ENCODE results near the gene PRDM16. TPM values are rescaled to one million over a fixed set of nuclear protein-coding genes. Genes with fewer than 3 reads are reported as not detected.

Gene PRDM16
- total RNA-seq, 1 donor, result 6.5 TPM

DNA sequence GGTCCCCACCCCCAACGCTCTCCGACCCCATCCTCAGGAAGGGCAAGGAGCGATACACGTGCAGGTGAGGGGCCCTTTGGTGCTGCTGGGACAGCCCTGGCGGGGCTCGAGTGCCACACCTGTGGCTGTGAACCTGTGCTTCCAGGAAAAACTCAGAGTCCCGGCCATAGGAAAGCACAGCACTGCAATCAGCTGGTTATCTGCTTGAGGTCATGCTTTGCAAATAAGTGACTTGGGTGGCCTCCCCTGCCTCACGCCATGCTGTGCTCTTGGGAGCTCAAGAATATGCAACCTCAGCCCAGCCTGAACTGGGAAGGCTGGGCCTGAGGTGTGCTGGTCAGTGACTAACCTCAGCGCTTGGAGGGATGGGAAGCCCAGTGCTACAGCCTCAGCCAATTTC lies 348.9 kb downstream of the PRDM16 start:
- H4K20me1 ChIP-seq (ENCODE audit: insufficient read depth, low read length), result no peaks in the 10 kb centered on the region
- H3K4me2 ChIP-seq (ENCODE audit: insufficient read depth, low read length), result no peak overlapping the region
- DNase-seq (ENCODE audit: insufficient read length, low spot score, missing footprints), result no peak
- H3K4me1 ChIP-seq (ENCODE audit: insufficient read depth, low read length), result peaks cover 7% of the 10 kb centered on the region
- peaks cover 3% of the 10 kb centered on the region for H3K9me3 ChIP-seq (ENCODE audit: low read depth, low read length)
- H3K36me3 ChIP-seq (ENCODE audit: insufficient read depth, low read length), result no peaks in the 10 kb centered on the region
- no peak overlapping the region for H3K4me3 ChIP-seq (ENCODE audit: insufficient read depth, low read length)
- no peak overlapping the region for H2AFZ ChIP-seq (ENCODE audit: low read length)
- H3K27me3 ChIP-seq (ENCODE audit: insufficient read depth, low read length), result no peaks in the 10 kb centered on the region
- no peaks in the 10 kb centered on the region for H3K79me2 ChIP-seq (ENCODE audit: insufficient read depth, low read length)
- H3K27ac ChIP-seq (ENCODE audit: low read depth, low read length), result no peak overlapping the region
- TF ChIP-seq, protein P1, sequence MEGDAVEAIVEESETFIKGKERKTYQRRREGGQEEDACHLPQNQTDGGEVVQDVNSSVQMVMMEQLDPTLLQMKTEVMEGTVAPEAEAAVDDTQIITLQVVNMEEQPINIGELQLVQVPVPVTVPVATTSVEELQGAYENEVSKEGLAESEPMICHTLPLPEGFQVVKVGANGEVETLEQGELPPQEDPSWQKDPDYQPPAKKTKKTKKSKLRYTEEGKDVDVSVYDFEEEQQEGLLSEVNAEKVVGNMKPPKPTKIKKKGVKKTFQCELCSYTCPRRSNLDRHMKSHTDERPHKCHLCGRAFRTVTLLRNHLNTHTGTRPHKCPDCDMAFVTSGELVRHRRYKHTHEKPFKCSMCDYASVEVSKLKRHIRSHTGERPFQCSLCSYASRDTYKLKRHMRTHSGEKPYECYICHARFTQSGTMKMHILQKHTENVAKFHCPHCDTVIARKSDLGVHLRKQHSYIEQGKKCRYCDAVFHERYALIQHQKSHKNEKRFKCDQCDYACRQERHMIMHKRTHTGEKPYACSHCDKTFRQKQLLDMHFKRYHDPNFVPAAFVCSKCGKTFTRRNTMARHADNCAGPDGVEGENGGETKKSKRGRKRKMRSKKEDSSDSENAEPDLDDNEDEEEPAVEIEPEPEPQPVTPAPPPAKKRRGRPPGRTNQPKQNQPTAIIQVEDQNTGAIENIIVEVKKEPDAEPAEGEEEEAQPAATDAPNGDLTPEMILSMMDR (IDR thresholded peaks at IDR 0.05; ENCODE audit: extremely low read depth, low read depth, low read length), result no peak

GRCh38 chr1:3418600-3418999 lies 349.6 kb downstream of the PRDM16 start:
- Histone ChIP-seq H3K36me3 (ENCODE audit: insufficient read depth, low read length) (no peaks in the 10 kb centered on the region), H3K4me1 (ENCODE audit: insufficient read depth, low read length) (peaks cover 7% of the 10 kb centered on the region), H3K4me2 (ENCODE audit: insufficient read depth, low read length) (no peak overlapping the region), H3K27me3 (ENCODE audit: insufficient read depth, low read length) (no peaks in the 10 kb centered on the region), H3K4me3 (ENCODE audit: insufficient read depth, low read length) (no peak overlapping the region), H3K79me2 (ENCODE audit: insufficient read depth, low read length) (no peaks in the 10 kb centered on the region), H3K9me3 (ENCODE audit: low read depth, low read length) (peaks cover 3% of the 10 kb centered on the region), H4K20me1 (ENCODE audit: insufficient read depth, low read length) (no peaks in the 10 kb centered on the region), H3K27ac (ENCODE audit: low read depth, low read length) (no peak overlapping the region), H2AFZ (ENCODE audit: low read length) (no peak overlapping the region)
- TF ChIP-seq, protein P1 (IDR thresholded peaks at IDR 0.05; ENCODE audit: extremely low read depth, low read depth, low read length), result no peak
- no peak for DNase-seq (ENCODE audit: insufficient read length, low spot score, missing footprints)

- Histone ChIP-seq H3K27ac (ENCODE audit: low read depth, low read length) (no peak overlapping the region), H4K20me1 (ENCODE audit: insufficient read depth, low read length) (no peaks in the 10 kb centered on the region), H3K79me2 (ENCODE audit: insufficient read depth, low read length) (no peaks in the 10 kb centered on the region), H3K9me3 (ENCODE audit: low read depth, low read length) (peaks cover 3% of the 10 kb centered on the region), H3K4me1 (ENCODE audit: insufficient read depth, low read length) (peaks cover 7% of the 10 kb centered on the region), H3K4me3 (ENCODE audit: insufficient read depth, low read length) (no peak overlapping the region), H3K27me3 (ENCODE audit: insufficient read depth, low read length) (no peaks in the 10 kb centered on the region), H3K4me2 (ENCODE audit: insufficient read depth, low read length) (peak overlapping the region; percentile 45), H2AFZ (ENCODE audit: low read length) (no peak overlapping the region), H3K36me3 (ENCODE audit: insufficient read depth, low read length) (no peaks in the 10 kb centered on the region)
- peak; percentile 99 for DNase-seq (ENCODE audit: insufficient read length, low spot score, missing footprints)
- TF ChIP-seq, protein P1 (IDR thresholded peaks at IDR 0.05; ENCODE audit: extremely low read depth, low read depth, low read length), result no peak
Observed at GRCh38 chr1:3419415-3420204, 350.6 kb downstream of the PRDM16 start.

- TF ChIP-seq, protein P1 (IDR thresholded peaks at IDR 0.05; ENCODE audit: extremely low read depth, low read depth, low read length), result no peak
- H2AFZ ChIP-seq (ENCODE audit: low read length), result no peak overlapping the region
- H3K4me1 ChIP-seq (ENCODE audit: insufficient read depth, low read length), result peaks cover 7% of the 10 kb centered on the region
- H3K27ac ChIP-seq (ENCODE audit: low read depth, low read length), result no peak overlapping the region
- peaks cover 3% of the 10 kb centered on the region for H3K9me3 ChIP-seq (ENCODE audit: low read depth, low read length)
- peak overlapping the region; percentile 23 for H3K4me2 ChIP-seq (ENCODE audit: insufficient read depth, low read length)
- no peak overlapping the region for H3K4me3 ChIP-seq (ENCODE audit: insufficient read depth, low read length)
- no peaks in the 10 kb centered on the region for H3K27me3 ChIP-seq (ENCODE audit: insufficient read depth, low read length)
- no peak for DNase-seq (ENCODE audit: insufficient read length, low spot score, missing footprints)
- H3K36me3 ChIP-seq (ENCODE audit: insufficient read depth, low read length), result no peaks in the 10 kb centered on the region
- no peaks in the 10 kb centered on the region for H3K79me2 ChIP-seq (ENCODE audit: insufficient read depth, low read length)
- no peaks in the 10 kb centered on the region for H4K20me1 ChIP-seq (ENCODE audit: insufficient read depth, low read length)
Observed at GRCh38 chr1:3420218-3420951, 351.4 kb downstream of the PRDM16 start.

Measured in osteoblast (primary cell).